GM13977 (cell line): ENCODE results near the gene PIPOX.

Experiments used
- DNase-seq: peaks from one replicate; pipeline ENCODE4 v3.0.0; 2012; ENCODE audit warnings: low spot score
- CTCF ChIP-seq: IDR thresholded peaks from 2 replicates; pipeline ENCODE4 v1.5.1; 2012; ENCODE audit warnings: mild to moderate bottlenecking, control low read depth; ENCODE audit not compliant: insufficient read depth; ENCODE audit errors: extremely low read depth, missing control alignments
- in situ Hi-C: fragments of 300-500 bp; cut with MboI; formaldehyde crosslinking; loops from one replicate; pipeline ENCODE4 v1.12.0; 2022; ENCODE audit warnings: low sequenced_read_pairs, low pct_unique_long_range_greater_than_20kb, mixed read lengths, inconsistent platforms; ENCODE audit not compliant: unreplicated experiment

Gene PIPOX

GRCh38 chr17:29008591-29008990 is 34.4 kb upstream of the PIPOX start:
- no peak for DNase-seq
- TF ChIP-seq CTCF = no peak
- in situ Hi-C loops = no loop called here

- no peak for DNase-seq
- in situ Hi-C loops = no loop called here
- no peak for TF ChIP-seq CTCF
These were observed 32.8 kb upstream of the PIPOX start for GRCh38 chr17:29010129-29010528.

- DNase-seq = no peak
- no peak for TF ChIP-seq CTCF
- in situ Hi-C loops = no loop called here
These were observed 32.4 kb upstream of the PIPOX start for GRCh38 chr17:29010586-29010985.

GRCh38 chr17:29012535-29012934 is 30.4 kb upstream of the PIPOX start:
- in situ Hi-C loops = no loop called here
- no peak for DNase-seq
- TF ChIP-seq CTCF = no peak

- no peak for TF ChIP-seq CTCF
- DNase-seq = no peak
- in situ Hi-C loops = no loop called here
These were observed 28.2 kb upstream of the PIPOX start for GRCh38 chr17:29014716-29015115.

GRCh38 chr17:29016345-29017210 is 26.4 kb upstream of the PIPOX start:
- TF ChIP-seq CTCF = no peak
- DNase-seq = no peak
- in situ Hi-C loops = no loop called here
